ENCODE measurements around the gene MMP15. TPM values are rescaled to one million over a fixed set of nuclear protein-coding genes. Genes with fewer than 3 reads are reported as not detected.

Gene MMP15
- total and polyA plus RNA-seq, 8 donors: 8.1 to 140 (median 22.2) TPM

GRCh38 chr16:58084635-58085034, 59.1 kb downstream of the MMP15 start:
- DNase-seq: no peak
- H3K27me3 ChIP-seq: peaks cover 0 to 4% (median 0%) of the 10 kb centered on the region in 3 donors
- no peaks in the 10 kb centered on the region for H3K9me3 ChIP-seq
- intact Hi-C loops (cut with DNase I; ENCODE audit: low total_unique reads): no loop called here
- TF ChIP-seq POLR2AphosphoS5 (IDR thresholded peaks at IDR 0.05) (no peak), EP300 (IDR thresholded peaks at IDR 0.05) (no peak), POLR2A (IDR thresholded peaks at IDR 0.05) (no peak), CTCF (IDR thresholded peaks at IDR 0.05) (no peak)
- H3K27ac ChIP-seq: no peak overlapping the region
- H3K4me3 ChIP-seq: no peak overlapping the region
- WGBS, 5 donors: 87 to 95% (median 94%) methylated on average over 6 of the region's 6 CpGs
- no peaks in the 10 kb centered on the region for H3K36me3 ChIP-seq
- no peaks in the 10 kb centered on the region for H3K4me1 ChIP-seq

GRCh38 chr16:58085171-58085570, 59.6 kb downstream of the MMP15 start:
- Histone ChIP-seq H3K27ac (no peak overlapping the region), H3K9me3 (no peaks in the 10 kb centered on the region), H3K4me1 (no peaks in the 10 kb centered on the region), H3K4me3 (no peak overlapping the region), H3K27me3 (peaks cover 0 to 4% (median 0%) of the 10 kb centered on the region in 3 donors), H3K36me3 (no peaks in the 10 kb centered on the region)
- 89 to 97% (median 94%) methylated on average over 11 of the region's 11 CpGs for WGBS, 5 donors
- TF ChIP-seq CTCF (IDR thresholded peaks at IDR 0.05): no peak
- TF ChIP-seq EP300 (IDR thresholded peaks at IDR 0.05): no peak
- TF ChIP-seq POLR2A (IDR thresholded peaks at IDR 0.05): no peak
- no peak for TF ChIP-seq POLR2AphosphoS5 (IDR thresholded peaks at IDR 0.05)
- intact Hi-C loops (cut with DNase I; ENCODE audit: low total_unique reads): no loop called here
- no peak for DNase-seq

- Histone ChIP-seq H3K4me3 (no peak overlapping the region), H3K9me3 (no peaks in the 10 kb centered on the region), H3K36me3 (no peaks in the 10 kb centered on the region), H3K4me1 (no peaks in the 10 kb centered on the region), H3K27me3 (peaks cover 0 to 4% (median 0%) of the 10 kb centered on the region in 3 donors), H3K27ac (no peak overlapping the region)
- 80 to 87% (median 83%) methylated on average over 21 of the region's 21 CpGs for WGBS, 5 donors
- TF ChIP-seq POLR2AphosphoS5 (IDR thresholded peaks at IDR 0.05) (no peak), CTCF (IDR thresholded peaks at IDR 0.05) (no peak), POLR2A (IDR thresholded peaks at IDR 0.05) (no peak), EP300 (IDR thresholded peaks at IDR 0.05) (no peak)
- no peak for DNase-seq
- intact Hi-C loops (cut with DNase I; ENCODE audit: low total_unique reads): no loop called here
Observed at GRCh38 chr16:58085584-58086251, 60.2 kb downstream of the MMP15 start.

GRCh38 chr16:58086381-58087208, 61.0 kb downstream of the MMP15 start:
- Histone ChIP-seq H3K27me3 (peaks cover 0 to 4% (median 0%) of the 10 kb centered on the region in 3 donors), H3K4me1 (no peaks in the 10 kb centered on the region), H3K36me3 (no peaks in the 10 kb centered on the region), H3K4me3 (no peak overlapping the region), H3K27ac (no peak overlapping the region), H3K9me3 (no peaks in the 10 kb centered on the region)
- DNase-seq: no peak
- 79 to 85% (median 81%) methylated on average over 19 of the region's 19 CpGs for WGBS, 5 donors
- intact Hi-C loops (cut with DNase I; ENCODE audit: low total_unique reads): no loop called here
- TF ChIP-seq EP300 (IDR thresholded peaks at IDR 0.05): no peak
- no peak for TF ChIP-seq POLR2AphosphoS5 (IDR thresholded peaks at IDR 0.05)
- no peak for TF ChIP-seq POLR2A (IDR thresholded peaks at IDR 0.05)
- TF ChIP-seq CTCF (IDR thresholded peaks at IDR 0.05): no peak

Data from stomach (tissue), 9 donors.